ENCODE results near the gene AK8.

GRCh38 chr9:132887181-132888120 is 9.4 kb upstream of the AK8 start:
- TF ChIP-seq CTCF (conservative IDR thresholded peaks at IDR 0.05; ENCODE audit: low read depth, low read length) (no peak), EZH2 (IDR thresholded peaks at IDR 0.05; ENCODE audit: borderline replicate concordance, low read depth, low read length, poor library complexity, severe bottlenecking) (no peak)
